Gastroesophageal sphincter (tissue), 3 donors: ENCODE data around the gene OR2W3.

Experiments used
- EP300 ChIP-seq: sonication (generic); formaldehyde crosslinking; IDR thresholded peaks from one replicate; pipeline ENCODE4 v1.6.1; 2017; ENCODE audit warnings: antibody characterized with exemption, mild to moderate bottlenecking
- POLR2A ChIP-seq, 2 donors: fragments of 450-650 bp; IDR thresholded peaks; one replicate each; pipeline ENCODE4 v1.6.1; 2017; ENCODE audit warnings: antibody characterized with exemption in 2 of 2, mild to moderate bottlenecking in 2 of 2, moderate library complexity in 1 of 2
- TF ChIP-seq, protein P1 (sequence below), 4 experiments: fragments of 200-600 bp in 2 of 4; fragments of 450-650 bp in 2 of 4; sonication (generic) in 1 of 4; IDR thresholded peaks; one replicate each; pipeline ENCODE4 v1.5.1; 2017 to 2019; ENCODE audit warnings: antibody characterized with exemption in 4 of 4, mild to moderate bottlenecking in 2 of 4, moderate library complexity in 2 of 4

DNA sequence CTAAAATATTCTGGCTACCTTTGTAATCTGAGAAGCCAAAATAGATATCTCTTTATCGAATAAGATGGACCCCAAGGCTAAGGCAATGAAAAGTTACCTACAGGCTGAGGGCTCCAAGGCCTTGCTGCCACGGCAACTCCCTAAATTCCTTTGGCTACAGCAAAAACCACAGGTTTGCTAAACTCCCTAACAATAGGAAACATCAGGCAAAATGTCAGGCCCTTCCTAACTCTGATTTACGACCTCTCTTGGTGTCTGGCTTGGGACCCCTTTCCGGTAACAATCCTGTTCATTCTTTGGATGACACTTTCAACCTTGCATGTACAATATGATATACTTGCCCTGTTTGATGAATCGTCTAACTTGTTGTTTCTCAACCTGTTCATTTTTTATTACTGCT is 13.4 kb downstream of the OR2W3 start:
- TF ChIP-seq, protein P1, sequence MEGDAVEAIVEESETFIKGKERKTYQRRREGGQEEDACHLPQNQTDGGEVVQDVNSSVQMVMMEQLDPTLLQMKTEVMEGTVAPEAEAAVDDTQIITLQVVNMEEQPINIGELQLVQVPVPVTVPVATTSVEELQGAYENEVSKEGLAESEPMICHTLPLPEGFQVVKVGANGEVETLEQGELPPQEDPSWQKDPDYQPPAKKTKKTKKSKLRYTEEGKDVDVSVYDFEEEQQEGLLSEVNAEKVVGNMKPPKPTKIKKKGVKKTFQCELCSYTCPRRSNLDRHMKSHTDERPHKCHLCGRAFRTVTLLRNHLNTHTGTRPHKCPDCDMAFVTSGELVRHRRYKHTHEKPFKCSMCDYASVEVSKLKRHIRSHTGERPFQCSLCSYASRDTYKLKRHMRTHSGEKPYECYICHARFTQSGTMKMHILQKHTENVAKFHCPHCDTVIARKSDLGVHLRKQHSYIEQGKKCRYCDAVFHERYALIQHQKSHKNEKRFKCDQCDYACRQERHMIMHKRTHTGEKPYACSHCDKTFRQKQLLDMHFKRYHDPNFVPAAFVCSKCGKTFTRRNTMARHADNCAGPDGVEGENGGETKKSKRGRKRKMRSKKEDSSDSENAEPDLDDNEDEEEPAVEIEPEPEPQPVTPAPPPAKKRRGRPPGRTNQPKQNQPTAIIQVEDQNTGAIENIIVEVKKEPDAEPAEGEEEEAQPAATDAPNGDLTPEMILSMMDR (IDR thresholded peaks at IDR 0.05) = no peak
- no peak for TF ChIP-seq POLR2A (IDR thresholded peaks at IDR 0.05)
- no peak for TF ChIP-seq EP300
